Measurements from ENCODE around the gene SLC37A4.
"Not testable (repeated sequence)": the region's sequence is repeated elsewhere in the genome, so short reads cannot be mapped to it uniquely, and the experiment has no call there.

SLC37A4 gene

GRCh38 chr11:119030329-119031047 is at the start of gene SLC37A4:
SLC37A4 (minus strand) TSS chr11:119030877.
- Histone ChIP-seq H3K4me3 (ENCODE audit: low read depth in 1 of 2, low read length in 2 of 2) (peak within 1 kb of the TSS; percentile 71 to 80), H3K9me3 (ENCODE audit: low read length) (no peaks in the 10 kb centered on the region), H3K27me3 (ENCODE audit: control insufficient read depth in 1 of 2, insufficient read depth in 2 of 2, low read length in 2 of 2) (no peaks in the 10 kb centered on the region), H3K36me3 (ENCODE audit: insufficient read depth, low read length) (peaks cover 11% of the 10 kb centered on the region), H3K27ac (ENCODE audit: low read depth, low read length) (peak within 1 kb of the TSS; percentile 91), H3K9ac (ENCODE audit: low read length) (peak within 1 kb of the TSS; percentile 74), H3K4me1 (ENCODE audit: insufficient read depth, low read length) (peaks cover 13% of the 10 kb centered on the region)

GRCh38 chr11:119078675-119079420 is 48.2 kb upstream of the SLC37A4 start:
- no peaks in the 10 kb centered on the region for H3K4me1 ChIP-seq (ENCODE audit: insufficient read depth, low read length)
- H3K9me3 ChIP-seq (ENCODE audit: low read length), result no peaks in the 10 kb centered on the region
- H3K36me3 ChIP-seq (ENCODE audit: insufficient read depth, low read length), result peaks cover 67% of the 10 kb centered on the region
- no peaks in the 10 kb centered on the region for H3K27me3 ChIP-seq (ENCODE audit: control insufficient read depth in 1 of 2, insufficient read depth in 2 of 2, low read length in 2 of 2)
- no peak overlapping the region for H3K27ac ChIP-seq (ENCODE audit: low read depth, low read length)
- no peak overlapping the region for H3K4me3 ChIP-seq (ENCODE audit: low read depth in 1 of 2, low read length in 2 of 2)
- H3K9ac ChIP-seq (ENCODE audit: low read length), result no peak overlapping the region

- no peaks in the 10 kb centered on the region for H3K27me3 ChIP-seq (ENCODE audit: control insufficient read depth in 1 of 2, insufficient read depth in 2 of 2, low read length in 2 of 2)
- H3K9me3 ChIP-seq (ENCODE audit: low read length), result no peaks in the 10 kb centered on the region
- H3K4me3 ChIP-seq (ENCODE audit: low read depth in 1 of 2, low read length in 2 of 2), result no peak overlapping the region
- H3K27ac ChIP-seq (ENCODE audit: low read depth, low read length), result no peak overlapping the region
- peaks cover 77% of the 10 kb centered on the region for H3K36me3 ChIP-seq (ENCODE audit: insufficient read depth, low read length)
- no peaks in the 10 kb centered on the region for H3K4me1 ChIP-seq (ENCODE audit: insufficient read depth, low read length)
- H3K9ac ChIP-seq (ENCODE audit: low read length), result no peak overlapping the region
Measured at GRCh38 chr11:119077839-119078238, 47.2 kb upstream of the SLC37A4 start.

GRCh38 chr11:119067371-119068222 is 36.9 kb upstream of the SLC37A4 start, which contains the start of gene VPS11:
VPS11 (plus strand) TSS chr11:119067818; CDS start chr11:119067824, 6 bp downstream.
- Histone ChIP-seq H3K4me1 (ENCODE audit: insufficient read depth, low read length) (peaks cover 22% of the 10 kb centered on the region), H3K9ac (ENCODE audit: low read length) (peak within 1 kb of the TSS; percentile 93), H3K36me3 (ENCODE audit: insufficient read depth, low read length) (peaks cover 18% of the 10 kb centered on the region), H3K27me3 (ENCODE audit: control insufficient read depth in 1 of 2, insufficient read depth in 2 of 2, low read length in 2 of 2) (no peaks in the 10 kb centered on the region), H3K4me3 (ENCODE audit: low read depth in 1 of 2, low read length in 2 of 2) (peak within 1 kb of the TSS; percentile 51 to 100), H3K27ac (ENCODE audit: low read depth, low read length) (peak within 1 kb of the TSS; percentile 95), H3K9me3 (ENCODE audit: low read length) (no peaks in the 10 kb centered on the region)

DNA sequence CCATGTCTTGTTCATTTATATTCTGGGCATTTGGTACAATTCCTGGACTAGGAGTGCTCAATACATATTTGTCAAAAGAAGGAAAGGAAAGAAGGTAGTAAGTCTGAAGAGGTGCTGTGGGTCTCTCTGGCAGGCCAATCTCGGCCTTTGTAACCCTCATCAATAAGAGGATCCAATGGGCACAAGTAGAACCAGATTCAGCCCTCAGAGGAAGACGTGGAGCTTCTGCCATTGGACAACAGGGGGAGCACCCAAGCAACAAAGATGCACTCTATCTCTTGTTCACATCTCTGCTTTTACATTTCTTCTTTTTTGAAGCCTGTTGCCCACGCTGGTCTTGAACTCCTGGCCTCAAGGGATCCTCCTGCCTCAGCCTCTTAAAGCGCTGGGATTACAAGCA is 34.7 kb upstream of the SLC37A4 start:
- Histone ChIP-seq H3K9me3 (ENCODE audit: low read length) (no peaks in the 10 kb centered on the region), H3K36me3 (ENCODE audit: insufficient read depth, low read length) (peaks cover 4% of the 10 kb centered on the region), H3K4me1 (ENCODE audit: insufficient read depth, low read length) (peaks cover 22% of the 10 kb centered on the region), H3K4me3 (ENCODE audit: low read depth in 1 of 2, low read length in 2 of 2) (no peak overlapping the region), H3K27ac (ENCODE audit: low read depth, low read length) (no peak overlapping the region), H3K9ac (ENCODE audit: low read length) (no peak overlapping the region), H3K27me3 (ENCODE audit: control insufficient read depth in 1 of 2, insufficient read depth in 2 of 2, low read length in 2 of 2) (no peaks in the 10 kb centered on the region)

- Histone ChIP-seq H3K9ac (ENCODE audit: low read length) (no peak overlapping the region), H3K4me3 (ENCODE audit: low read depth in 1 of 2, low read length in 2 of 2) (no peak overlapping the region), H3K36me3 (ENCODE audit: insufficient read depth, low read length) (no peaks in the 10 kb centered on the region), H3K27me3 (ENCODE audit: control insufficient read depth in 1 of 2, insufficient read depth in 2 of 2, low read length in 2 of 2) (no peaks in the 10 kb centered on the region), H3K9me3 (ENCODE audit: low read length) (no peaks in the 10 kb centered on the region), H3K4me1 (ENCODE audit: insufficient read depth, low read length) (peaks cover 13% of the 10 kb centered on the region), H3K27ac (ENCODE audit: low read depth, low read length) (no peak overlapping the region)
Measured at GRCh38 chr11:119062779-119063178, 32.1 kb upstream of the SLC37A4 start.

DNA sequence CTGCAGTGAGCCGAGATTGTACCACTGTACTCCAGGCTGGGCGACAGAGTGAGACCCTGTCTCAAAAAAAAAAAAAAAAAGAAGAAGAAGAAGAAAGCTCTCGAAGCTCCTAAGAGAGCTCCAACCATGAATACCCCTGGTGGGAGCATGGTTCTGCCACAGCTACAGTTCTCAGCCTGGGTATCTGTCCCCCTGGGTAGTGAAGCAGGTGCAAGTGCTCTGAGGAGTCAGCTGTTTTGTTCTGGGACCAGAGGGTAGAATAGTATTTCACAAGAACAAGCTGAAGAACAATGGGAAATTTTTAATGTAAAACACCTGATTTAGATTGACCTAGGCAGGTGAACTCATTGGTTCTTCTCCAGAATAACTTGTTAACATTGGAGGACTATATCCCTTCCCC is 30.6 kb upstream of the SLC37A4 start:
- H3K4me3 ChIP-seq (ENCODE audit: low read depth in 1 of 2, low read length in 2 of 2), result no peak overlapping the region
- H3K36me3 ChIP-seq (ENCODE audit: insufficient read depth, low read length), result no peaks in the 10 kb centered on the region
- no peaks in the 10 kb centered on the region for H3K27me3 ChIP-seq (ENCODE audit: control insufficient read depth in 1 of 2, insufficient read depth in 2 of 2, low read length in 2 of 2)
- H3K9ac ChIP-seq (ENCODE audit: low read length), result no peak overlapping the region
- H3K4me1 ChIP-seq (ENCODE audit: insufficient read depth, low read length), result peaks cover 8% of the 10 kb centered on the region
- H3K9me3 ChIP-seq (ENCODE audit: low read length), result no peaks in the 10 kb centered on the region
- no peak overlapping the region for H3K27ac ChIP-seq (ENCODE audit: low read depth, low read length)

DNA sequence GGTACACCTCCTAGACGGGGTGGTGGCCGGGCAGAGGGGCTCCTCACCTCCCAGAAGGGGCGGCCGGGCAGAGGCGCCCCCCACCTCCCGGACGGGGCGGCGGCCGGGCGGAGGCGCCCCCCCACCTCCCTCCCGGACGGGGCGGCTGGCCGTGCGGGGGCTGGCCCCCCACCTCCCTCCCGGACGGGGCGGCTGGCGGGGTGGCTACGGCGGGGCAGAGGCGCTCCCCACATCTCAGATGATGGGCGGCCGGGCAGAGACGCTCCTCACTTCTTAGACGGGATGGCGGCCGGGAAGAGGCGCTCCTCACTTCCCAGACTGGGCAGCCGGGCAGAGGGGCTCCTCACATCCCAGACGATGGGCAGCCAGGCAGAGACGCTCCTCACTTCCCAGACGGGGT is 28.5 kb upstream of the SLC37A4 start:
- not testable (repeated sequence) for H3K27me3 ChIP-seq (ENCODE audit: control insufficient read depth in 1 of 2, insufficient read depth in 2 of 2, low read length in 2 of 2); H3K9me3 ChIP-seq (ENCODE audit: low read length); H3K27ac ChIP-seq (ENCODE audit: low read depth, low read length); H3K9ac ChIP-seq (ENCODE audit: low read length); H3K4me3 ChIP-seq (ENCODE audit: low read depth in 1 of 2, low read length in 2 of 2)
- Histone ChIP-seq H3K36me3 (ENCODE audit: insufficient read depth, low read length) (peaks cover 10% of the 10 kb centered on the region), H3K4me1 (ENCODE audit: insufficient read depth, low read length) (peaks cover 14% of the 10 kb centered on the region)

GRCh38 chr11:119057000-119057769 is 26.5 kb upstream of the SLC37A4 start, which contains the start of gene HYOU1:
HYOU1 (minus strand) TSS chr11:119057205; CDS start chr11:119056160, 1,045 bp downstream.
- peaks cover 30% of the 10 kb centered on the region for H3K36me3 ChIP-seq (ENCODE audit: insufficient read depth, low read length)
- peak within 1 kb of the TSS; percentile 94 for H3K27ac ChIP-seq (ENCODE audit: low read depth, low read length)
- H3K27me3 ChIP-seq (ENCODE audit: control insufficient read depth in 1 of 2, insufficient read depth in 2 of 2, low read length in 2 of 2), result no peaks in the 10 kb centered on the region
- H3K9me3 ChIP-seq (ENCODE audit: low read length), result no peaks in the 10 kb centered on the region
- H3K4me1 ChIP-seq (ENCODE audit: insufficient read depth, low read length), result peaks cover 14% of the 10 kb centered on the region
- peak within 1 kb of the TSS; percentile 91 to 92 for H3K4me3 ChIP-seq (ENCODE audit: low read depth in 1 of 2, low read length in 2 of 2)
- H3K9ac ChIP-seq (ENCODE audit: low read length), result peak within 1 kb of the TSS; percentile 78

- peaks cover 14% of the 10 kb centered on the region for H3K4me1 ChIP-seq (ENCODE audit: insufficient read depth, low read length)
- H3K27ac ChIP-seq (ENCODE audit: low read depth, low read length), result peak overlapping the region; percentile 85
- no peaks in the 10 kb centered on the region for H3K9me3 ChIP-seq (ENCODE audit: low read length)
- H3K27me3 ChIP-seq (ENCODE audit: control insufficient read depth in 1 of 2, insufficient read depth in 2 of 2, low read length in 2 of 2), result no peaks in the 10 kb centered on the region
- peaks cover 36% of the 10 kb centered on the region for H3K36me3 ChIP-seq (ENCODE audit: insufficient read depth, low read length)
- peak overlapping the region; percentile 78 for H3K9ac ChIP-seq (ENCODE audit: low read length)
- peak overlapping the region; percentile 79 to 91 for H3K4me3 ChIP-seq (ENCODE audit: low read depth in 1 of 2, low read length in 2 of 2)
Measured at GRCh38 chr11:119056421-119056999, 25.8 kb upstream of the SLC37A4 start.
